CD4-positive, CD25-positive, alpha-beta regulatory T cell (primary cell): Measurements from ENCODE around the gene PIGN. TPM values are rescaled to one million over a fixed set of nuclear protein-coding genes. Genes with fewer than 3 reads are reported as not detected.
"Not testable (repeated sequence)": the region's sequence is repeated elsewhere in the genome, so short reads cannot be mapped to it uniquely, and the experiment has no call there.

ENCODE experiments used
- ATAC-seq, 2 donors: fragments of 150-1000 bp; cut with Tn5 transposase; one replicate each; pipeline ENCODE4 v1.10.0; 2021; ENCODE audit warnings: low read depth in 2 of 2, moderate number of reproducible peaks in 2 of 2, moderate library complexity in 1 of 2
- DNase-seq, 3 donors: peaks; one replicate each; pipeline versions ENCODE4 v3.0.0 to v3.0.0-alpha.2; 2012 to 2022; ENCODE audit warnings: mixed read lengths in 1 of 3
- H3K27ac ChIP-seq: one replicate; pipeline ENCODE4 v1.7.0; 2013; ENCODE audit warnings: mild to moderate bottlenecking, low read length; ENCODE audit not compliant: insufficient read depth, poor library complexity, severe bottlenecking
- H3K27me3 ChIP-seq: one replicate; pipeline ENCODE4 v1.7.0; 2013; ENCODE audit warnings: low read length; ENCODE audit not compliant: control insufficient read depth, insufficient read depth
- H3K36me3 ChIP-seq: one replicate; pipeline ENCODE4 v1.7.0; 2013; ENCODE audit warnings: mild to moderate bottlenecking, low read length, moderate library complexity; ENCODE audit not compliant: control insufficient read depth, insufficient read depth
- H3K4me1 ChIP-seq: 2 replicates; pipeline ENCODE4 v1.7.0; 2013; ENCODE audit warnings: mild to moderate bottlenecking, low read length; ENCODE audit not compliant: insufficient read depth, control insufficient read depth, poor library complexity, severe bottlenecking
- H3K4me3 ChIP-seq: one replicate; pipeline ENCODE4 v1.7.0; 2013; ENCODE audit warnings: low read depth, mild to moderate bottlenecking, low read length, moderate library complexity
- H3K9me3 ChIP-seq, 2 experiments: 1 replicate in 1 of 2; 2 replicates in 1 of 2; pipeline ENCODE4 v1.7.0; 2013; ENCODE audit warnings: low read length in 2 of 2, mild to moderate bottlenecking in 1 of 2, moderate library complexity in 1 of 2; ENCODE audit not compliant: control insufficient read depth in 2 of 2
- H3K27ac Mint-ChIP-seq, 3 donors: one replicate each; pipeline ENCODE4 v1.8.0; 2020 to 2022; ENCODE audit warnings: mild to moderate bottlenecking in 3 of 3, mixed read lengths in 3 of 3, moderate library complexity in 2 of 3
- H3K27me3 Mint-ChIP-seq: one replicate; pipeline ENCODE4 v1.8.0; 2022; ENCODE audit warnings: mild to moderate bottlenecking, mixed read lengths
- H3K36me3 Mint-ChIP-seq: one replicate; pipeline ENCODE4 v1.8.0; 2020; ENCODE audit warnings: mixed read lengths
- H3K4me1 Mint-ChIP-seq, 4 donors: one replicate each; pipeline ENCODE4 v1.8.0; 2020 to 2022; ENCODE audit warnings: mixed read lengths in 4 of 4, mild to moderate bottlenecking in 1 of 4
- H3K4me3 Mint-ChIP-seq, 4 donors: one replicate each; pipeline ENCODE4 v1.8.0; 2020 to 2022; ENCODE audit warnings: mild to moderate bottlenecking in 4 of 4, mixed read lengths in 4 of 4, moderate library complexity in 3 of 4
- H3K9me3 Mint-ChIP-seq, 7 donors: one replicate each; pipeline ENCODE4 v1.8.0; 2020 to 2022; ENCODE audit warnings: mixed read lengths in 7 of 7, mild to moderate bottlenecking in 3 of 7, moderate library complexity in 2 of 7
- polyA plus RNA-seq, 4 donors: library from polyadenylated mRNA; unstranded; fragments of 300-500 nt; fragmentation: Illumina TruSeq; gene quantifications; one replicate each; pipeline ENCODE4 v1.2.3, GENCODE V29; 2021
- total RNA-seq: library from RNA; stranded (reverse); gene quantifications from one replicate; pipeline ENCODE4 v1.2.3, GENCODE V29; 2022

Gene PIGN
- total and polyA plus RNA-seq, 5 donors from 2014 or later: 11.1 to 14.6 (median 12.0) TPM

GRCh38 chr18:62179213-62179612, 7.6 kb downstream of the PIGN start:
- Histone ChIP-seq H3K9me3 (no peaks in the 10 kb centered on the region), H3K4me3 (no peak overlapping the region), H3K36me3 (no peaks in the 10 kb centered on the region), H3K27ac (no peak overlapping the region), H3K27me3 (no peaks in the 10 kb centered on the region), H3K4me1 (no peaks in the 10 kb centered on the region)
- Mint-ChIP-seq H3K27ac (no peak overlapping the region), H3K4me1 (peaks cover 15 to 25% (median 19%) of the 10 kb centered on the region in 4 donors), H3K27me3 (peaks cover 4% of the 10 kb centered on the region), H3K36me3 (peaks cover 6% of the 10 kb centered on the region), H3K4me3 (no peak overlapping the region), H3K9me3 (peaks cover 0 to 1% (median 0%) of the 10 kb centered on the region in 7 donors)
- DNase-seq (no peak), ATAC-seq (no peak)

GRCh38 chr18:62177271-62177670, 9.6 kb downstream of the PIGN start:
- no peaks in the 10 kb centered on the region for H3K36me3 ChIP-seq
- no peak overlapping the region for H3K27ac Mint-ChIP-seq
- H3K9me3 Mint-ChIP-seq: peaks cover 0 to 1% (median 0%) of the 10 kb centered on the region in 7 donors
- no peak for DNase-seq
- no peaks in the 10 kb centered on the region for H3K9me3 ChIP-seq
- H3K27me3 Mint-ChIP-seq: no peaks in the 10 kb centered on the region
- H3K4me3 ChIP-seq: no peak overlapping the region
- peaks cover 6% of the 10 kb centered on the region for H3K36me3 Mint-ChIP-seq
- H3K27me3 ChIP-seq: no peaks in the 10 kb centered on the region
- no peak for ATAC-seq
- H3K27ac ChIP-seq: no peak overlapping the region
- H3K4me1 ChIP-seq: no peaks in the 10 kb centered on the region
- H3K4me3 Mint-ChIP-seq: no peak overlapping the region
- H3K4me1 Mint-ChIP-seq: peaks cover 10 to 21% (median 16%) of the 10 kb centered on the region in 4 donors

- DNase-seq (no peak), ATAC-seq (no peak)
- Mint-ChIP-seq H3K27me3 (no peaks in the 10 kb centered on the region), H3K9me3 (peaks cover 0 to 1% (median 0%) of the 10 kb centered on the region in 7 donors), H3K4me1 (peaks cover 10 to 20% (median 16%) of the 10 kb centered on the region in 4 donors), H3K4me3 (no peak overlapping the region), H3K36me3 (peaks cover 6% of the 10 kb centered on the region), H3K27ac (no peak overlapping the region)
- Histone ChIP-seq H3K4me1 (no peaks in the 10 kb centered on the region), H3K36me3 (no peaks in the 10 kb centered on the region), H3K9me3 (no peaks in the 10 kb centered on the region), H3K4me3 (no peak overlapping the region), H3K27ac (no peak overlapping the region), H3K27me3 (no peaks in the 10 kb centered on the region)
These were observed 11.3 kb downstream of the PIGN start for GRCh38 chr18:62175521-62175920.

GRCh38 chr18:62172298-62172697, 14.6 kb downstream of the PIGN start:
- Histone ChIP-seq H3K4me3 (no peak overlapping the region), H3K27ac (no peak overlapping the region), H3K9me3 (no peaks in the 10 kb centered on the region), H3K4me1 (no peaks in the 10 kb centered on the region), H3K27me3 (no peaks in the 10 kb centered on the region), H3K36me3 (no peaks in the 10 kb centered on the region)
- H3K4me3 Mint-ChIP-seq: no peak overlapping the region
- peaks cover 4 to 22% (median 13%) of the 10 kb centered on the region in 4 donors for H3K4me1 Mint-ChIP-seq
- H3K9me3 Mint-ChIP-seq: peaks cover 0 to 2% (median 0%) of the 10 kb centered on the region in 7 donors
- no peaks in the 10 kb centered on the region for H3K27me3 Mint-ChIP-seq
- ATAC-seq (no peak), DNase-seq (no peak)
- H3K36me3 Mint-ChIP-seq: peaks cover 3% of the 10 kb centered on the region
- H3K27ac Mint-ChIP-seq: no peak overlapping the region

GRCh38 chr18:62170857-62171256, 16.0 kb downstream of the PIGN start:
- H3K4me1 ChIP-seq: no peaks in the 10 kb centered on the region
- no peak for ATAC-seq
- Mint-ChIP-seq H3K27me3 (no peaks in the 10 kb centered on the region), H3K27ac (peak overlapping the region in 1 of 3 donors; percentile 7), H3K4me3 (no peak overlapping the region), H3K9me3 (peaks cover 0 to 3% (median 0%) of the 10 kb centered on the region in 7 donors), H3K4me1 (peaks cover 4 to 17% (median 11%) of the 10 kb centered on the region in 4 donors), H3K36me3 (peaks cover 4% of the 10 kb centered on the region)
- no peak for DNase-seq
- H3K27me3 ChIP-seq: no peaks in the 10 kb centered on the region
- no peak overlapping the region for H3K27ac ChIP-seq
- H3K9me3 ChIP-seq: no peaks in the 10 kb centered on the region
- H3K36me3 ChIP-seq: no peaks in the 10 kb centered on the region
- H3K4me3 ChIP-seq: no peak overlapping the region

- H3K4me1 ChIP-seq, H3K9me3 Mint-ChIP-seq, H3K4me3 ChIP-seq, H3K27ac ChIP-seq, H3K27ac Mint-ChIP-seq, H3K4me3 Mint-ChIP-seq, H3K9me3 ChIP-seq, H3K36me3 ChIP-seq, H3K27me3 ChIP-seq, H3K27me3 Mint-ChIP-seq, DNase-seq, ATAC-seq: not testable (repeated sequence)
- H3K4me1 Mint-ChIP-seq: peaks cover 0 to 18% (median 10%) of the 10 kb centered on the region in 4 donors
- peaks cover 23% of the 10 kb centered on the region for H3K36me3 Mint-ChIP-seq
These were observed 20.3 kb downstream of the PIGN start for GRCh38 chr18:62166524-62166923.

DNA sequence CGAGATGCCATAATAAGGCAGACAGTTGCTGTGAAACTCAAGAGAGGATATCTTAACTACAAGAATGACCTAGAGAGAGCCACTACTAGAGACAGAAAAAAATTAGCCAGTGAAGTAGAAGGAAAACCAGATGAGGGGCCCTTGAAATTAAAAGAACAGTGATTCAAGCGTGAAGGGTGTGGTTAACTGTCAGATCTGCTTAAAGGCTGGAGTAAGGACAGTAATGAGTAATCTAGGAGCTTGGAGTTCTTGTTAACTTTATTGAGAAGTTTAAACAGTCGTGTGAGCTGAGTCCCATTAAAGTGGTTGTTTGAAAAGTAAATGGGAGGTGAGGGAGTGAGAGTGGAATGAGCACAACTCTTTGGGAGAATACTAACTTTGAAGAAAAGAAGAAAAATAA, 21.3 kb downstream of the PIGN start:
- no peaks in the 10 kb centered on the region for H3K27me3 ChIP-seq
- H3K27ac ChIP-seq: no peak overlapping the region
- no peaks in the 10 kb centered on the region for H3K9me3 ChIP-seq
- H3K27ac Mint-ChIP-seq: no peak overlapping the region
- peaks cover 28% of the 10 kb centered on the region for H3K36me3 Mint-ChIP-seq
- DNase-seq (no peak), ATAC-seq (no peak)
- no peaks in the 10 kb centered on the region for H3K4me1 ChIP-seq
- H3K4me3 Mint-ChIP-seq: no peak overlapping the region
- H3K9me3 Mint-ChIP-seq: peaks cover 0 to 3% (median 1%) of the 10 kb centered on the region in 7 donors
- H3K27me3 Mint-ChIP-seq: no peaks in the 10 kb centered on the region
- H3K4me3 ChIP-seq: no peak overlapping the region
- peaks cover 3 to 18% (median 11%) of the 10 kb centered on the region in 4 donors for H3K4me1 Mint-ChIP-seq
- peaks cover 8% of the 10 kb centered on the region for H3K36me3 ChIP-seq

GRCh38 chr18:62164855-62165487, 21.9 kb downstream of the PIGN start:
- Mint-ChIP-seq H3K27me3 (no peaks in the 10 kb centered on the region), H3K9me3 (peaks cover 0 to 3% (median 1%) of the 10 kb centered on the region in 7 donors), H3K4me1 (peaks cover 3 to 18% (median 8%) of the 10 kb centered on the region in 4 donors), H3K4me3 (no peak overlapping the region), H3K27ac (no peak overlapping the region), H3K36me3 (peaks cover 28% of the 10 kb centered on the region)
- Histone ChIP-seq H3K36me3 (peaks cover 8% of the 10 kb centered on the region), H3K27ac (no peak overlapping the region), H3K9me3 (no peaks in the 10 kb centered on the region), H3K4me1 (no peaks in the 10 kb centered on the region), H3K27me3 (no peaks in the 10 kb centered on the region), H3K4me3 (no peak overlapping the region)
- no peak for ATAC-seq
- no peak for DNase-seq
